Measurements from ENCODE around the gene SH3BP5.
A peak's percentile ranks its signal among the peaks of the same experiment; 100 is the strongest.
"Not testable (repeated sequence)": the region's sequence is repeated elsewhere in the genome, so short reads cannot be mapped to it uniquely, and the experiment has no call there.

Gene SH3BP5

DNA sequence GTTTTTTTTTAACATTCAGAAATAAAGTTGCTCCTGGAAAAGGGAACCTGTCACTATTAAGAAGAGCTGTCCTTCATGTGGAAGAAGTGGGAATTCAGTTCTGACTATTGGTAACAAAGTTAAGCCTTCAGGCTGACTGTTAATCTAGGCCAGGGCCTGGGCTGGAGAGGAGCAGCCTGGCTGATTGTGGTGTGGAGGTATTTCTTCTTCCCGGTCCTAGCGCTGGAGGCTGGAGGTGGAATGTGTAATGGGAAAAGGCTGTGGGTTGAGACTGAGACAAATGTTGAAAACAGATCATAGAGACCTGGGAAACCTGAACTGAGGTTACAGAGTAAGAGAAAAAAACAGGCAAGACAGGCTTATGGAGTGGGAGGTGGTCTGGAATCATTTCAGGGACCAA is 23.8 kb upstream of the SH3BP5 start:
- peak overlapping the region; percentile 23; the same call in 1 of the 2 replicates for H3K4me2 ChIP-seq (ENCODE audit: low read length)
- H3K9ac ChIP-seq (ENCODE audit: low read length) = no peak overlapping the region
- H3K36me3 ChIP-seq (replicated peaks; ENCODE audit: low read depth, low read length) = no peaks in the 10 kb centered on the region
- H3K9me3 ChIP-seq (ENCODE audit: insufficient read depth, low read length) = no peaks in the 10 kb centered on the region
- H3K79me2 ChIP-seq (ENCODE audit: low read length) = no peaks in the 10 kb centered on the region
- no peak for TF ChIP-seq EZH2phosphoT487 (IDR thresholded peaks at IDR 0.05; ENCODE audit: low read depth)
- TF ChIP-seq, protein P1, sequence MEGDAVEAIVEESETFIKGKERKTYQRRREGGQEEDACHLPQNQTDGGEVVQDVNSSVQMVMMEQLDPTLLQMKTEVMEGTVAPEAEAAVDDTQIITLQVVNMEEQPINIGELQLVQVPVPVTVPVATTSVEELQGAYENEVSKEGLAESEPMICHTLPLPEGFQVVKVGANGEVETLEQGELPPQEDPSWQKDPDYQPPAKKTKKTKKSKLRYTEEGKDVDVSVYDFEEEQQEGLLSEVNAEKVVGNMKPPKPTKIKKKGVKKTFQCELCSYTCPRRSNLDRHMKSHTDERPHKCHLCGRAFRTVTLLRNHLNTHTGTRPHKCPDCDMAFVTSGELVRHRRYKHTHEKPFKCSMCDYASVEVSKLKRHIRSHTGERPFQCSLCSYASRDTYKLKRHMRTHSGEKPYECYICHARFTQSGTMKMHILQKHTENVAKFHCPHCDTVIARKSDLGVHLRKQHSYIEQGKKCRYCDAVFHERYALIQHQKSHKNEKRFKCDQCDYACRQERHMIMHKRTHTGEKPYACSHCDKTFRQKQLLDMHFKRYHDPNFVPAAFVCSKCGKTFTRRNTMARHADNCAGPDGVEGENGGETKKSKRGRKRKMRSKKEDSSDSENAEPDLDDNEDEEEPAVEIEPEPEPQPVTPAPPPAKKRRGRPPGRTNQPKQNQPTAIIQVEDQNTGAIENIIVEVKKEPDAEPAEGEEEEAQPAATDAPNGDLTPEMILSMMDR (IDR thresholded peaks at IDR 0.05; ENCODE audit: low read depth, low read length) = no peak
- no peaks in the 10 kb centered on the region for H4K20me1 ChIP-seq (ENCODE audit: insufficient read depth, low read length)
- no peak overlapping the region for H3K27ac ChIP-seq (ENCODE audit: low read length)
- no peak overlapping the region for H3K4me3 ChIP-seq (ENCODE audit: low read length)
- H3K4me1 ChIP-seq (ENCODE audit: low read length) = peaks cover 56% of the 10 kb centered on the region
- H2AFZ ChIP-seq (ENCODE audit: low read depth, low read length) = no peak overlapping the region
- no peaks in the 10 kb centered on the region for H3K27me3 ChIP-seq (ENCODE audit: low read depth, low read length)

DNA sequence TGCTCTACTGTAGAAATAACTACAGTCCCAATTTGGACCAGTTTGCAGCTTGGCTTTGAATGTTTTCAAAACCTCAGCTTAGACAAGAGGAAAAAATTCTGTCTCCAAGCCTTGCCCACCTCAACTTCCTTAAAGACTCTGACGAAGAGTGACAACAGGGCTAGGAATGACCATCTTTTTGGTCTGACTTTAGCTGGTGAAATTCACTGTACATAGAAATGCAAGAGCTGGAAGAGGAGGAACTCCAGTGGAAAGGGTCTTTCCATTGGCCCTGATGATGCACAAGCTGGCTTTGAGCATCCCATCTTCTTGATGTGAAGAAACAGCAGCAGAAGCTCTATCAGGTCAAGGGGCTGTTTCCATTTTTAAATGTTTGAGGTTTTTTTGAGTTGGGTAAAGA is 22.7 kb upstream of the SH3BP5 start:
- no peaks in the 10 kb centered on the region for H3K9me3 ChIP-seq (ENCODE audit: insufficient read depth, low read length)
- 0 out of 2 replicates have a peak overlapping the region, but pooled peaks have one; percentile 7 for H3K27ac ChIP-seq (ENCODE audit: low read length)
- no peak overlapping the region for H2AFZ ChIP-seq (ENCODE audit: low read depth, low read length)
- no peaks in the 10 kb centered on the region for H4K20me1 ChIP-seq (ENCODE audit: insufficient read depth, low read length)
- H3K4me1 ChIP-seq (ENCODE audit: low read length) = peaks cover 50% of the 10 kb centered on the region
- H3K4me2 ChIP-seq (ENCODE audit: low read length) = no peak overlapping the region
- H3K4me3 ChIP-seq (ENCODE audit: low read length) = no peak overlapping the region
- no peaks in the 10 kb centered on the region for H3K36me3 ChIP-seq (replicated peaks; ENCODE audit: low read depth, low read length)
- H3K9ac ChIP-seq (ENCODE audit: low read length) = no peak overlapping the region
- H3K79me2 ChIP-seq (ENCODE audit: low read length) = no peaks in the 10 kb centered on the region
- H3K27me3 ChIP-seq (ENCODE audit: low read depth, low read length) = no peaks in the 10 kb centered on the region
- TF ChIP-seq, protein P1 (IDR thresholded peaks at IDR 0.05; ENCODE audit: low read depth, low read length) = no peak
- no peak for TF ChIP-seq EZH2phosphoT487 (IDR thresholded peaks at IDR 0.05; ENCODE audit: low read depth)

DNA sequence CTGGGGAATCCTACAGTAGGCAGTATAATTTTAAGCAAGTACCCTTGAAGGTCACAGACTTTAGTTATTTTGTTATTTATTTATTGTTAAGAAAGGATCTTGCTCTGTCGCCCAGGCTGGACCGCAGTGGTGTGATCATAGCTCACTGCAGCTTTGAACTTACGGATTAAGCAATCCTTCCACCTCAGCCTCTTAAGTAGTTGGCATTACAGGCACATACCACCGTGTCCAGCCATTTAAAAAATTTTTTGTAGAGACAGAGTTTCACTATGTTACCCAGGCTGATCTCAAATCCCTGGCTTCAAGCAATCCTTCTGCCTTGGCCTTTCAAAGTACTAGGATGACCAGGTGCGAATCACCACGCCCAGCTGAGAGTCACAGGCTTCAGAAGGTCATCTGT is 22.1 kb upstream of the SH3BP5 start:
- no peak overlapping the region for H3K9ac ChIP-seq (ENCODE audit: low read length)
- H3K9me3 ChIP-seq (ENCODE audit: insufficient read depth, low read length) = no peaks in the 10 kb centered on the region
- H3K36me3 ChIP-seq (replicated peaks; ENCODE audit: low read depth, low read length) = no peaks in the 10 kb centered on the region
- peaks cover 49% of the 10 kb centered on the region for H3K4me1 ChIP-seq (ENCODE audit: low read length)
- no peak overlapping the region for H3K4me3 ChIP-seq (ENCODE audit: low read length)
- no peak overlapping the region for H3K27ac ChIP-seq (ENCODE audit: low read length)
- no peaks in the 10 kb centered on the region for H4K20me1 ChIP-seq (ENCODE audit: insufficient read depth, low read length)
- no peak overlapping the region for H3K4me2 ChIP-seq (ENCODE audit: low read length)
- TF ChIP-seq, protein P1 (IDR thresholded peaks at IDR 0.05; ENCODE audit: low read depth, low read length) = no peak
- H2AFZ ChIP-seq (ENCODE audit: low read depth, low read length) = no peak overlapping the region
- no peaks in the 10 kb centered on the region for H3K27me3 ChIP-seq (ENCODE audit: low read depth, low read length)
- H3K79me2 ChIP-seq (ENCODE audit: low read length) = no peaks in the 10 kb centered on the region

DNA sequence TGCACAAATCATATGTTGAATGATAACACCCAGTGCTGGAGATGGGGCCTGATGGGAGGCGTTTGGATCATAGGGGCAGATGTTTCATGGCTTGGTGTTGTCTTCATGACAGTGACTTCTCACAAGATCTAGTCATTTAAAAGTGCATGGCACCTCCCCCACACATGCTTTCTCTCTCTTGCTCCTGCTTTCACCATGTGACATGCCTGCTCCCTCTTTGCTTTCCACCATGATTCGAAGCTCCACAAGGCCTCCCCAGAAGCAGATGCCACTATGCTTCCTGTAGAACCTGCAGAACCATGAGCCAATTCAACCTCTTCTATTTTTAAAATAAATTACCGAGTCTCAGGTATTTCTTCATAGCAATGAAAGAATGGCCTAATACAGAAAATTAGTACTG is 17.8 kb upstream of the SH3BP5 start:
- Histone ChIP-seq H2AFZ (ENCODE audit: low read depth, low read length) (no peak overlapping the region), H3K27ac (ENCODE audit: low read length) (no peak overlapping the region), H3K4me1 (ENCODE audit: low read length) (peaks cover 47% of the 10 kb centered on the region), H3K4me2 (ENCODE audit: low read length) (no peak overlapping the region), H3K36me3 (replicated peaks; ENCODE audit: low read depth, low read length) (no peaks in the 10 kb centered on the region), H3K27me3 (ENCODE audit: low read depth, low read length) (no peaks in the 10 kb centered on the region), H3K79me2 (ENCODE audit: low read length) (no peaks in the 10 kb centered on the region), H4K20me1 (ENCODE audit: insufficient read depth, low read length) (no peaks in the 10 kb centered on the region), H3K4me3 (ENCODE audit: low read length) (no peak overlapping the region), H3K9ac (ENCODE audit: low read length) (no peak overlapping the region), H3K9me3 (ENCODE audit: insufficient read depth, low read length) (no peaks in the 10 kb centered on the region)
- no peak for TF ChIP-seq EZH2phosphoT487 (IDR thresholded peaks at IDR 0.05; ENCODE audit: low read depth)
- TF ChIP-seq, protein P1 (IDR thresholded peaks at IDR 0.05; ENCODE audit: low read depth, low read length) = no peak

DNA sequence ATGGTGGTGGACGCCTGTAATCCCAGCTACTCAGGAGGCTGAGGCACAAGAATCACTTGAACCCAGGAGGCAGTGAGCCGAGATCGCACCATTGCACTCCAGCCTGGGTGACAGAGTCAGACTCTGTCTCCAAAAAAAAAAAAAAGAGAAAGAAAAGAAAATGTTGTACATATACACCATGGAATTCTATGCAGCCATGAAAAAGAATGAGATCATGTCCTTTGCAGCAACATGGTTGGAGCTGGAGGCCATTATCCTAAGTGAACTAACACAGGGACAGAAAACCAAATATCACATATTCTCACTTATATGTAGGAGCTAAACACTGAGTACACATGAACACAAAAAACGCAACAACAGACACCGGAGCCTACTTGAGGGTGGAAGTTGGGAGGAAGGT is 17.1 kb upstream of the SH3BP5 start:
- H3K79me2 ChIP-seq (ENCODE audit: low read length); H3K9me3 ChIP-seq (ENCODE audit: insufficient read depth, low read length); H3K4me2 ChIP-seq (ENCODE audit: low read length); H3K27ac ChIP-seq (ENCODE audit: low read length); H3K9ac ChIP-seq (ENCODE audit: low read length); H4K20me1 ChIP-seq (ENCODE audit: insufficient read depth, low read length); H3K27me3 ChIP-seq (ENCODE audit: low read depth, low read length); H3K36me3 ChIP-seq (replicated peaks; ENCODE audit: low read depth, low read length); H2AFZ ChIP-seq (ENCODE audit: low read depth, low read length); H3K4me3 ChIP-seq (ENCODE audit: low read length): not testable (repeated sequence)
- peaks cover 53% of the 10 kb centered on the region for H3K4me1 ChIP-seq (ENCODE audit: low read length)
